ENCODE data around the gene RAB10. TPM values are rescaled to one million over a fixed set of nuclear protein-coding genes. Genes with fewer than 3 reads are reported as not detected.

RAB10 gene
- total and polyA plus RNA-seq, 9 of the 15 experiments (the other 6 are each of a cell fraction or from before 2014, with no cell fraction given) = 25.1 to 214 (median 157) TPM

DNA sequence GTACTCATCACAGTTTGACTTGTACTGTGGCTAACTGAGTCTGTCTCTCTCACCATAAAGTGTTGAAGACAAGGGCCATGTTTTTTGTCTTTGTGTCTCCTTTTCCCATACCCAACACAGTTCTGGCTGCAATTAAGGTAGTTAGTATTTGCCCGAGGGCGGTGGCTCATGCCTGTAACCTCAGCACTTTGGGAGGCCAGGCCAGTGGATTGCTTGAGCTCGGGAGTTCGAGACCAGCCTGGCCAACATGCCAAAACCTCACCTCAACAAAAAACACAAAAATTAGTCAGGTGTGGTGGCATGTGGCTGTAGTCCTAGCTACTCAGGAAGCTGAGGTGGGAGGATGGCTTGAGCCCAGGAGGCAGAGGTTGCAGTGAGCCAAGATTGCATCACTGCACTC is 44.7 kb upstream of the RAB10 start (continued):
- no peak for TF ChIP-seq CBFB (CRISPR knock-in tag; IDR thresholded peaks at IDR 0.05)
- no peak for TF ChIP-seq SP2 (IDR thresholded peaks at IDR 0.05; ENCODE audit: extremely low read depth, low read depth, low read length, poor library complexity, severe bottlenecking)
- TF ChIP-seq RFX5 (IDR thresholded peaks at IDR 0.05; ENCODE audit: low read depth, low read length) = no peak
- TF ChIP-seq, protein P1, sequence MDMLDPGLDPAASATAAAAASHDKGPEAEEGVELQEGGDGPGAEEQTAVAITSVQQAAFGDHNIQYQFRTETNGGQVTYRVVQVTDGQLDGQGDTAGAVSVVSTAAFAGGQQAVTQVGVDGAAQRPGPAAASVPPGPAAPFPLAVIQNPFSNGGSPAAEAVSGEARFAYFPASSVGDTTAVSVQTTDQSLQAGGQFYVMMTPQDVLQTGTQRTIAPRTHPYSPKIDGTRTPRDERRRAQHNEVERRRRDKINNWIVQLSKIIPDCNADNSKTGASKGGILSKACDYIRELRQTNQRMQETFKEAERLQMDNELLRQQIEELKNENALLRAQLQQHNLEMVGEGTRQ (CRISPR knock-in tag; IDR thresholded peaks at IDR 0.05) = no peak

DNA sequence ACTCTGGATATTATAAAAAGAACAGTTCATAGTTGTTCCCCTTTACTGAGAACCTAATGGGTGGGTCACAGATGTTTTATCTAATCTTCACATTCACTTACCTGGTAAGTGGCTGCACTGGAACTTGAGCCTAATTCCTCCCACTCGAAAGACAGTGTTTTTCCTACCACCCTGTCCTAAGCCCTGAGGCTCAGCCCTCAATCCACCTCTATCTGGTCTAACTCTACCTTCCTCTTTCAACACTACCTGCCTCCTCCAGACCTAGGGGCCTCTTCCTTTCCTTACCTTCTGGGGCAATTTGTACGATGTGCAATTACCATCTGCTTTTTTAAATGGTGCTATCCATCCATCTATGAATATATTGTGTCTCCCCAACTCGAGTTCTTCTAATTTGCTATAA is 41.9 kb upstream of the RAB10 start:
- 17% methylated on average over 3 of the region's 3 CpGs for WGBS (ENCODE audit: insufficient coverage, low coverage, missing lambda C conversion rate)
- no peaks in the 10 kb centered on the region for H3K9me1 ChIP-seq (ENCODE audit: control insufficient read depth, insufficient read depth, low read length)
- CTCF ChIA-PET (ENCODE audit: low intra/inter-chr PET ratio) = interaction anchor here (1.7 to 3.3 kb wide), 2 partner anchors 41 to 152 kb away, joined by 7 to 44 read pairs; no protein-coding TSS in a partner anchor
- H3K9me3 ChIP-seq (replicated peaks; ENCODE audit: control insufficient read depth, insufficient read depth, low read depth, low read length) = no peaks in the 10 kb centered on the region
- peaks cover 0 to 8% of the 10 kb centered on the region in 2 experiments; a peak in 3 of 5 replicates for H3K4me1 ChIP-seq (replicated peaks in 1 of 2; ENCODE audit: control insufficient read depth in 2 of 2, insufficient read depth in 2 of 2, low read length in 2 of 2)
- H4K20me1 ChIP-seq (replicated peaks; ENCODE audit: control insufficient read depth, insufficient read depth, low read length) = no peaks in the 10 kb centered on the region
- peak overlapping the region; percentile 76 for H3K4me2 ChIP-seq (ENCODE audit: insufficient read depth, low read length)
- intact Hi-C loops (cut with micrococcal nuclease) = loop anchor here (1.0 to 5.0 kb wide), 5 partner anchors 40 to 153 kb away; partner anchors contain the start of gene RAB10
- no peak overlapping the region for H3K9ac ChIP-seq (ENCODE audit: insufficient read depth in 1 of 2, low read depth in 2 of 2, low read length in 2 of 2)
- no peaks in the 10 kb centered on the region for H3K27me3 ChIP-seq (ENCODE audit: control insufficient read depth in 2 of 2, insufficient read depth in 2 of 2, low read length in 2 of 2)
- in situ Hi-C loops (cut with MboI) = loop anchor here (5.0 kb wide), 1 partner anchor 155 kb away; no protein-coding TSS in a partner anchor
- POLR2A ChIA-PET = interaction anchor here (0.7 to 1.0 kb wide), 4 partner anchors 8 to 148 kb away, joined by 3 to 4 read pairs (median 4); no protein-coding TSS in a partner anchor
- no peaks in the 10 kb centered on the region for H3K79me2 ChIP-seq (ENCODE audit: control insufficient read depth, insufficient read depth, low read length)
- H3K4me3 ChIP-seq = no peak overlapping the region
- ATAC-seq (peak; percentile 72), DNase-seq (ENCODE audit: extremely low read depth in 1 of 4, low spot score in 3 of 4) (peak in 1 of 4 experiments; percentile 21), FAIRE-seq (peak; percentile 67)
- BruUV-seq (replicated peaks) = no TSS peak
- H2AFZ ChIP-seq (ENCODE audit: low read depth, low read length) = peak overlapping the region; percentile 46
- no peaks in the 10 kb centered on the region for H3K36me3 ChIP-seq (ENCODE audit: control insufficient read depth, insufficient read depth, low read length)
- no peak overlapping the region for H3K27ac ChIP-seq (ENCODE audit: extremely low read depth, low read depth, low read length)
- TF ChIP-seq, protein P2, sequence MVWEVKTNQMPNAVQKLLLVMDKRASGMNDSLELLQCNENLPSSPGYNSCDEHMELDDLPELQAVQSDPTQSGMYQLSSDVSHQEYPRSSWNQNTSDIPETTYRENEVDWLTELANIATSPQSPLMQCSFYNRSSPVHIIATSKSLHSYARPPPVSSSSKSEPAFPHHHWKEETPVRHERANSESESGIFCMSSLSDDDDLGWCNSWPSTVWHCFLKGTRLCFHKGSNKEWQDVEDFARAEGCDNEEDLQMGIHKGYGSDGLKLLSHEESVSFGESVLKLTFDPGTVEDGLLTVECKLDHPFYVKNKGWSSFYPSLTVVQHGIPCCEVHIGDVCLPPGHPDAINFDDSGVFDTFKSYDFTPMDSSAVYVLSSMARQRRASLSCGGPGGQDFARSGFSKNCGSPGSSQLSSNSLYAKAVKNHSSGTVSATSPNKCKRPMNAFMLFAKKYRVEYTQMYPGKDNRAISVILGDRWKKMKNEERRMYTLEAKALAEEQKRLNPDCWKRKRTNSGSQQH (CRISPR knock-in tag; IDR thresholded peaks at IDR 0.05) = no peak
- TF ChIP-seq ZNF778 (CRISPR knock-in tag; IDR thresholded peaks at IDR 0.05) = no peak
- TF ChIP-seq SPI1 (IDR thresholded peaks at IDR 0.05; ENCODE audit: borderline replicate concordance, low read depth, low read length) = no peak
- no peak for TF ChIP-seq ZNF436 (CRISPR knock-in tag; IDR thresholded peaks at IDR 0.05)
- peak in 1 of 2 experiments; percentile 72; a peak in 1 of 4 replicates for TF ChIP-seq SRF (CRISPR knock-in tag; IDR thresholded peaks at IDR 0.05)
- TF ChIP-seq CEBPB (tag; IDR thresholded peaks at IDR 0.05) = peak; percentile 35
- no peak for TF ChIP-seq PHF20 (IDR thresholded peaks at IDR 0.05; ENCODE audit: partially characterized antibody)
- TF ChIP-seq, protein P3, sequence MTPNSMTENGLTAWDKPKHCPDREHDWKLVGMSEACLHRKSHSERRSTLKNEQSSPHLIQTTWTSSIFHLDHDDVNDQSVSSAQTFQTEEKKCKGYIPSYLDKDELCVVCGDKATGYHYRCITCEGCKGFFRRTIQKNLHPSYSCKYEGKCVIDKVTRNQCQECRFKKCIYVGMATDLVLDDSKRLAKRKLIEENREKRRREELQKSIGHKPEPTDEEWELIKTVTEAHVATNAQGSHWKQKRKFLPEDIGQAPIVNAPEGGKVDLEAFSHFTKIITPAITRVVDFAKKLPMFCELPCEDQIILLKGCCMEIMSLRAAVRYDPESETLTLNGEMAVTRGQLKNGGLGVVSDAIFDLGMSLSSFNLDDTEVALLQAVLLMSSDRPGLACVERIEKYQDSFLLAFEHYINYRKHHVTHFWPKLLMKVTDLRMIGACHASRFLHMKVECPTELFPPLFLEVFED (CRISPR knock-in tag; conservative IDR thresholded peaks at IDR 0.05) = no peak
- no peak for TF ChIP-seq RBFOX2 (IDR thresholded peaks at IDR 0.05; ENCODE audit: low read depth, low read length)
- no peak for TF ChIP-seq GTF2A2 (tag; IDR thresholded peaks at IDR 0.05)
- no peak for TF ChIP-seq ZZZ3 (IDR thresholded peaks at IDR 0.05)
- TF ChIP-seq NUFIP1 (IDR thresholded peaks at IDR 0.05; ENCODE audit: partially characterized antibody) = no peak
- TF ChIP-seq ATF7 (IDR thresholded peaks at IDR 0.05) = 0 out of 2 replicates have a peak, but pooled peaks have one; percentile 2
- TF ChIP-seq CEBPG (CRISPR knock-in tag; IDR thresholded peaks at IDR 0.05) = no peak
- TF ChIP-seq CEBPG (tag; conservative IDR thresholded peaks at IDR 0.05 in 1 of 2, IDR thresholded peaks at IDR 0.05 in 1 of 2) = peak; percentile 3 to 8; a peak in 2 of 4 replicates
